ENCODE results near the gene GDAP2. TPM values are rescaled to one million over a fixed set of nuclear protein-coding genes. Genes with fewer than 3 reads are reported as not detected.

GDAP2 gene
- total and polyA plus RNA-seq, 2 experiments from 2014 or later, result 11.3 to 33.3 TPM

- Histone ChIP-seq H3K79me2 (no peaks in the 10 kb centered on the region), H3K4me2 (no peak overlapping the region), H3K9me2 (replicated peaks; ENCODE audit: insufficient read depth) (no peaks in the 10 kb centered on the region), H3K27me3 (no peaks in the 10 kb centered on the region), H3K4me3 (no peak overlapping the region), H3K4me1 (ENCODE audit: insufficient read depth) (no peaks in the 10 kb centered on the region), H3K36me3 (replicated peaks; ENCODE audit: insufficient read depth, low read depth) (no peaks in the 10 kb centered on the region), H4K20me1 (ENCODE audit: insufficient read depth, poor library complexity, severe bottlenecking) (no peaks in the 10 kb centered on the region), H3K9me3 (ENCODE audit: low read depth) (no peaks in the 10 kb centered on the region), H2AFZ (no peak overlapping the region), H3K27ac (no peak overlapping the region)
- DNase-seq (ENCODE audit: low spot score), result no peak
- TF ChIP-seq CTCF (IDR thresholded peaks at IDR 0.05; ENCODE audit: poor library complexity), result no peak
- TF ChIP-seq EZH2phosphoT487 (IDR thresholded peaks at IDR 0.05; ENCODE audit: low read depth, severe bottlenecking, unreplicated experiment), result no peak
- no peak for TF ChIP-seq EZH2 (IDR thresholded peaks at IDR 0.05; ENCODE audit: borderline replicate concordance)
- 95% methylated on average over 4 of the region's 4 CpGs for WGBS (ENCODE audit: low lambda C conversion rate, missing lambda C conversion rate)
These were observed 99.2 kb downstream of the GDAP2 start for GRCh38 chr1:117830222-117830621.

GRCh38 chr1:117828201-117828600 lies 101.2 kb downstream of the GDAP2 start:
- no peaks in the 10 kb centered on the region for H3K9me2 ChIP-seq (replicated peaks; ENCODE audit: insufficient read depth)
- no peak overlapping the region for H2AFZ ChIP-seq
- TF ChIP-seq CTCF (IDR thresholded peaks at IDR 0.05; ENCODE audit: poor library complexity) (no peak), EZH2 (IDR thresholded peaks at IDR 0.05; ENCODE audit: borderline replicate concordance) (no peak), EZH2phosphoT487 (IDR thresholded peaks at IDR 0.05; ENCODE audit: low read depth, severe bottlenecking, unreplicated experiment) (no peak)
- WGBS (ENCODE audit: low lambda C conversion rate, missing lambda C conversion rate), result 67% methylated on average over 4 of the region's 4 CpGs
- H4K20me1 ChIP-seq (ENCODE audit: insufficient read depth, poor library complexity, severe bottlenecking), result no peaks in the 10 kb centered on the region
- H3K27ac ChIP-seq, result no peak overlapping the region
- no peaks in the 10 kb centered on the region for H3K9me3 ChIP-seq (ENCODE audit: low read depth)
- peak; percentile 30 for DNase-seq (ENCODE audit: low spot score)
- H3K27me3 ChIP-seq, result no peaks in the 10 kb centered on the region
- H3K36me3 ChIP-seq (replicated peaks; ENCODE audit: insufficient read depth, low read depth), result no peaks in the 10 kb centered on the region
- H3K4me2 ChIP-seq, result no peak overlapping the region
- H3K4me3 ChIP-seq, result no peak overlapping the region
- no peaks in the 10 kb centered on the region for H3K4me1 ChIP-seq (ENCODE audit: insufficient read depth)
- no peaks in the 10 kb centered on the region for H3K79me2 ChIP-seq

- Histone ChIP-seq H3K27me3 (no peaks in the 10 kb centered on the region), H3K9me3 (ENCODE audit: low read depth) (no peaks in the 10 kb centered on the region), H3K4me3 (no peak overlapping the region), H3K79me2 (no peaks in the 10 kb centered on the region), H3K4me2 (no peak overlapping the region), H3K9me2 (replicated peaks; ENCODE audit: insufficient read depth) (no peaks in the 10 kb centered on the region), H4K20me1 (ENCODE audit: insufficient read depth, poor library complexity, severe bottlenecking) (no peaks in the 10 kb centered on the region), H3K4me1 (ENCODE audit: insufficient read depth) (peaks cover 6% of the 10 kb centered on the region), H3K27ac (no peak overlapping the region), H2AFZ (no peak overlapping the region), H3K36me3 (replicated peaks; ENCODE audit: insufficient read depth, low read depth) (no peaks in the 10 kb centered on the region)
- WGBS (ENCODE audit: low lambda C conversion rate, missing lambda C conversion rate), result 58% methylated on average over 1 of the region's 1 CpG
- TF ChIP-seq EZH2 (IDR thresholded peaks at IDR 0.05; ENCODE audit: borderline replicate concordance) (no peak), EZH2phosphoT487 (IDR thresholded peaks at IDR 0.05; ENCODE audit: low read depth, severe bottlenecking, unreplicated experiment) (no peak), CTCF (IDR thresholded peaks at IDR 0.05; ENCODE audit: poor library complexity) (no peak)
- DNase-seq (ENCODE audit: low spot score), result no peak
These were observed 102.8 kb downstream of the GDAP2 start for GRCh38 chr1:117826540-117827078.
